Testis (tissue), 2 donors: ENCODE measurements around the gene ZNF827.

Source experiments
- CTCF ChIP-seq, 3 experiments: fragments of 450-650 bp in 2 of 3; fragments of 200-600 bp in 1 of 3; sonication (generic) in 1 of 3; IDR thresholded peaks; one replicate each; pipeline ENCODE4 v1.5.1; 2016 to 2019; ENCODE audit warnings: antibody characterized with exemption in 3 of 3, mild to moderate bottlenecking in 2 of 3, moderate library complexity in 1 of 3
- POLR2A ChIP-seq: fragments of 450-650 bp; IDR thresholded peaks from one replicate; pipeline ENCODE4 v1.6.1; 2017; ENCODE audit warnings: antibody characterized with exemption, mild to moderate bottlenecking, moderate library complexity

- TF ChIP-seq CTCF (IDR thresholded peaks at IDR 0.05) (no peak), POLR2A (no peak)
These were observed 114.9 kb downstream of the ZNF827 start for GRCh38 chr4:145823743-145824142.
